Stimulated activated CD8-positive, alpha-beta memory T cell treated with anti-CD3 and anti-CD28 coated beads, Interleukin-4, amount 100 ng/mL, for 48 hours (primary cell): ENCODE measurements around the gene PLSCR2.
"Not testable (repeated sequence)": the region's sequence is repeated elsewhere in the genome, so short reads cannot be mapped to it uniquely, and the experiment has no call there.

Experiments used
- DNase-seq: peaks from one replicate; pipeline ENCODE4 v3.0.0-alpha.2; 2020

Gene PLSCR2

DNA sequence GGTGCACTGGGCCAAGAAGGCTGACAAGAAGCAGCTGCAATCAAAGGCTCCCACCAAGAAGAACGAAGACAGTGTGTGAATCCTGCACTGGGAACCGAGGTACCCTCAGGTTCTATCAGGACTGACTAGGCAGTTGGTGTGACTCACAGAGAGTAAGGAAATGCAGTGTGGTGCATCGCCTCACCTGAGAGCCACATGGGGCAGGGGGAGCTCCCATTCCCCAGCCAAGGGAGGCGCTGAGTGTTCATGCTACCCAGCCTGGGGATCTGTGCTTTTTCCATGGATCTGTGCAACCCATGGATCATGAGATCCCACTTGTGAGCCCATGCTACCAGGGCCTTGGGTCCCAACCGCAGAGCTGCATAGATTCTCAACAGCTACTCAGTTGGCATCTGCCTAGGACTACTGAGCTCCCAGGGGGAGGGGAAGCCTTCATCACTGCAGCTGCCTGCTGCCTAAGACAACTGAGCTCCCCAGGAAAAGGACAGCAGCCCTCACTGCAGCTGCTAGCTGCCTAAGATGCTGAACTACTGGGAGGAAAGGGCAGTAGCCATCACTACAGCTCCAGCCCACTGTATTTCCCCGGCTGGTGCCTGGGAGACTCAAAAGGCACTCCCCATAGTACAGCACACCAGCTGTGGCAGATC lies 6.9 kb upstream of the PLSCR2 start:
- no peak for DNase-seq

DNA sequence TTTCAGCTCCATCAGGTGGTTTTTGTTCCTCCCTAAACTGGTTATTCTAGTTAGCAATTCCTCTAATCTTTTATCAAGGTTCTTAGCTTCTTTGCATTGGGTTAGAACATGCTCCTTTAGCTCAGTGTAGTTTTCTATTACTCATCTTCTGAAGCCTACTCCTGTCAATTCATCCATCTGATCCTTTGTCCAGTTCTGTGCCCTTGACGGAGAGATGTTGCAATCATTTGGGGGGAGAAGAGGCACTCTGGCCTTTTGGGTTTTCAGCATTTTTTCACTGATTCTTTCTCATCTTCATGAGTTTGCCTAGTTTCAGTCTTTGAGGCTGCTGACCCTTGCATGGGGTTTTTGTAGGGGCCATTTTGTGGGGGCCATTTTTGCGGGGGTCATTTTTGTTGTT lies 5.6 kb upstream of the PLSCR2 start:
- DNase-seq, result not testable (repeated sequence)

DNA sequence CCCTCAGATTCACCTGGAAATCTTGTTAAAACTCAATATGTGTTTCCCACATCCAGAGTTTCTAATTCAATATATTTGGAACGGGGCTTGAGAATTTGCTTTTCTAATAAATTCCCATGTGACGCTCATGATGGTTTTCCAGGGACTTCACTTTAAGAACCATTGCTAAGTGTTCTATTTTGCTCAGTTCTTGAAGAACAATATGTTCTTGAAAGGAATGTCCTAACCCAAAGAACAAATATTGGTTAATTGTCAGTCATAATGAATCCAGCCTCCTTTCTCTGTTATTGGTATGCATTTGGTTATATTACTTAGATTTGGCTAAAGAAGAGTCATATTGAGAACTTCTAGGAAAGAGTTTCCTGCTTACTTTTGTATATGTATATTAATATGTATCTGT lies 4.4 kb upstream of the PLSCR2 start:
- DNase-seq, result no peak

DNA sequence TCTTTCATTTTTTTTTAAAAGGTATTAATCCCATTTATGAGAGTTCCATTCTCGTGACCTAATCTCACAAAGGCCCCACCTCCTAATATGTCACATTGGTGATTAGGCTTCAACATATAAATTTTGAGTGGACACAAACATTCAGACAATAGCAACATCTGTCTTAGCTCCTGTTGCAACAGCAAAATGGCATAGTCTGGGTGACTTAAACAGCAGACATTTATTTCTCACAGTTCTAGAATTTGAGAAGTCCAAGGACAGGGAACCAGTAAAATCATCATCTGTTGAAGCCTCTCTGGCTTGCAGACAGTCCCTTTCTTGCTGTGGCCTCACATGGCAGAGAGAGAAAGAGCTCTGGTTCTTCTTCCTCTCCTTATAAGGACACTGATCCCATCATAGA lies 3.2 kb upstream of the PLSCR2 start:
- DNase-seq, result no peak

GRCh38 chr3:146471012-146471411 lies 1.7 kb upstream of the PLSCR2 start:
- no peak for DNase-seq

DNA sequence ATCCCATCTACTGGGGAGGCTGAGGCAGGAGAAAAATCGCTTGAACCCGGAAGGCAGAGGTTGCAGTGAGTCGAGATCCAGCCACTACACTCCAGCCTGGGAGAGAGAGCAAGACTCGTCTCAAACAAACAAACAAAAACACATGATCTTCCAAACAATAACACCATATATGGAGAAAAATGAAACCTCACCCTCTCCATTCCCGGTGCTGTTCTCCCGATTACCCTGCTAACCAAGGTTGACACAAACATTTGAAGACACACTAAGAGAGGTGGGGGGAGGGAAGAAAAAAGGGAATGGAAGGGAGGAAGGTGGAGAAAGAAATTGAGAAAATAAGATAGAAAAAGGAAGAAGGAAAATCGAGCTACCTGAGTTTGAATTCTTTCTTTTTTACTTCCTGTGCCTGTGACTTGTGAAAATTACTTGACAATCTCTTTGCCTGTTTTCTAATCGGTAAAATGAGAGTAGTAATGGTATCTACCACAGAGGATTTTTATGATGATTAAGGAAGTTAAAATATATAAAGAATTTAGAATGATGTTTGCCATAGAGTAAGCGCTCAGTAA lies 1.1 kb upstream of the PLSCR2 start:
- DNase-seq, result no peak

DNA sequence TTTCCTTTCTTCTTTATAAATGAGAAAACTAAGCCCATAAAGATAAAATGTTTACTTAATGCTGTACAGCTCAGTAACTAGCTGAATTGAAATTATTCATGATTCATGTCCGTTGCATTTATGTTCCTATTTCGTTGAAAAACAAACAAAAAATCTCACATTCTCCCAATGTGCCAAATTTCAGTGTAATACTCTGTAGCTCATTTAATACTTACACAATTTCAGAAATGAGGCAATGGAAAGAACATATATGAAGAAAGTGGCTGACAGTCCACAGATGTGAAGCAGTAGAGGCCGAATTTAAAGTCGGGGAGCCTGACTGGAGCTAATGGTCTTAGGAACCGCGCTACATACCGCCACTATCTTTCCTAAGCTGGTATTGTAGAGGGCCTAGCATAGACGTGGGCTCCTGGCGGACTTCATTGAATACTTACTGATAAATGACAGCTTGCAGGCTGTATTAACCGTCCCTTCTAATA lies 651 bp downstream of the PLSCR2 start:
- DNase-seq, result no peak

DNA sequence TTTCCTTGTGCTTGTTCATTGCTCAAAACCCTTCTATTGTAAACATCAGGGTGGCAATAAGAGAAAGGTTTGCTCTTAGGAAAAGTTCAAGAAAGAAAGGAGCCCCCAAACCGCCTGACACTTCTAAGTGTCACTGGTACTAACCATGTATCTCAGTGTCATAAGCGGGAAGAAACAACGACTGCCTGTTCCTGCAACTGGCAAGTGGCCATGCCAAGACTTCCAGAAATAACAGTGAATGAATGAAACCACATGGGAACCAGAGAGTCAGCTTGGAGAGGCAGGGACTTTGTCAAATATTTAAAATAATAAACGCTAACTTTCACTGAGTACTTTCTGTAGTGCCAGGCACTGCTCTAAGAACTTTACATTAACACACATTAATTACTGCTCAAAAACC lies 1.1 kb downstream of the PLSCR2 start:
- DNase-seq, result no peak

- no peak for DNase-seq
Observed at GRCh38 chr3:146466604-146467003, 2.8 kb downstream of the PLSCR2 start.

DNA sequence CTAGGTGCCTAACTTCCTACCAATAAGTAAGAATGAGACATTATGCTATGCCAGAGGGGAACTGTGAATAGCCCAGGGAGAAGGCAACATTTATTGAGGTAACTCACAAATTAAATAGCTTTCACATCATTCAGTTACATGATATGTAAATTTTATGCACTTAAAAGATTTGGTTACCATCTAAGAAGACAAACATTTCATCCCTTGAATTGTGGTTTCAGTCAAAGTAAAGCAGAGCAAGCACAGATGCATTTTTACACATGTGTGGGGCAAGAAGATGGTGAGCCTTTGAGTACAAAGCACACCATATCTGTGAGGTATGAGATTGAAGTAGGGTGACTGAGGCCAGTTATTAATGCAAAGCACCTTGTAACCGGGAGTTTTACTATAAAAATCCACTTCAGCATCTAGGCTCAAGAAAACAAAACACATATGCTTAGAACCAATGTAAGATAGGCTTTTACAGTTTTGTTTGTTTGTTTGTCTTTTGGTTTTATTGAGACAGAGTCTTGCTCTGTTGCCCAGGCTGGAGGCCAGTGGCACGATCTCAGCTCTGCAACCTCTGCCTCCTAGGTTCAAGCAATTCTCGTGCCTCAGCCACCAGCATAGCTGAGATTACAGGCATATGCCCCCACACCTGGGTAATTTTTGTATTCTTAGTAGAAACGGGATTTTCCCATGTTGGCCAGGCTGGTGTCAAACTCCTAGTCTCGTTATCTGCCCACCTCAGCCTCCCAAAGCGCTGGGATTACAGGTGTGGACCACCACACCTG lies 3.5 kb downstream of the PLSCR2 start:
- no peak for DNase-seq

GRCh38 chr3:146464783-146465182 lies 4.6 kb downstream of the PLSCR2 start:
- DNase-seq, result no peak

DNA sequence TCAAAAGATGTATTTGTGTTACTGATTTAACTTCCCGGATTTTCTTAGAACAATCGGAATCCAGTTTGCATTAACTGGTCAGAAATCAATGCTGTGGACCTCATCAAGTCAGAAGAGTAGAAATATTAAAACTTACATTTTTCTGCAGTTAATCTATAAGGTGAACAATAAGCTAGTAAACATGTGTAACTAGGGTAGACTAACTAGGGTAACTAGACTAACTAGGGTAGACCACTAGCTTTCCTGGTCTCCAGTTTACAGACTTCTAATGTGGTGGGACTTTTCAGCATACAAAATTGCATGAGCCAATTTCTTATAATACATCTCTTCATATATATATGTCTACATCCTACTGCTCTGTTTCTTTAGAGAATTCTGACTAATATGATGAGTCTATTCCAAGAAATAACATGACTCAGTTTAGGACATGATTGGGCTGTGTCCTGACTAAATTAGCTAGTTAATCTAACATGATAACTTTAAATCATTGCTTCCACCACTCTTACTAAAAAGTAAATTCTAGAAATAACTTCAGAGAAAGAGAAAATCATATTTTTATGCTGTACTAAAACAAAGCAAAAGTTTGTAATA lies 5.3 kb downstream of the PLSCR2 start:
- DNase-seq, result no peak

DNA sequence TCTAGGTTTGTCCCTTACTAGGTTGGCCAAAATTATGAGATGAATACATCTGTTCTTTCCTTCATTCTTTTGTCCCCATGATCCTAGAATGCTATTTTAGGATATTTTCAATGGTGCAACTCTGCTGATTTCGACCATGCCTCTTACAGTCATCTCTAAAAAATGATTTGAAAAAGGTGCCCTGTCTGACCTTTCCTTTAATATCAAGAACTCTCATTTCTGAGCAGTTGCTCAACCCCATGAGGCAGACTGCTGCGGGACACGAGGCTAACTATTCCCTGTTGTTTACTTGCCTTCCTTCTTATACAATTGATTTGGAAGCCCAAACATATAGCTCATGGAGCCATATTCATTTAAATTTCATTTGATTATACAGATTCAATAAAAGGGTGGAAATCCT lies 14.6 kb downstream of the PLSCR2 start:
- DNase-seq, result no peak

GRCh38 chr3:146449613-146450012 lies 19.7 kb downstream of the PLSCR2 start:
- no peak for DNase-seq

- no peak for DNase-seq
Observed at GRCh38 chr3:146449076-146449475, 20.3 kb downstream of the PLSCR2 start.

DNA sequence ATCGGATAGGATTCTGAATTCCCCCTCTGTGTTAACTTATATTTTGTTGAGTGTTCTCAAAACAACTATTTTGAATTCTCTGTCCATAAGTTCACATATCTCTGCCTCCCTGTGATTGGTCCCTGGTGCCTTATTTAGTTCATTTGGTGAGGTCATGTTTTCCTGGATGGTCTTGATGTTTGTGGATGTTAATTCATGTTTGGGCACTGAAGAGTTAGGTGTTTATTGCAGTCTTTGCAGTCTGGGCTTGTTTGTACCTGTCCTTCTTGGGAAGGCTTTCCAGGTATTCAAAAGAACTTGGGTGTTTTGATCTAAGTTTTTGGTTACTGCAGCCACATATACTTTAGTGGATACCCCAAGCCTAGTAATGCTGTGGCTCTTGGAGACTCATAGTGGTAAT lies 23.3 kb downstream of the PLSCR2 start:
- no peak for DNase-seq

GRCh38 chr3:146440310-146440709 lies 29.1 kb downstream of the PLSCR2 start:
- not testable (repeated sequence) for DNase-seq

DNA sequence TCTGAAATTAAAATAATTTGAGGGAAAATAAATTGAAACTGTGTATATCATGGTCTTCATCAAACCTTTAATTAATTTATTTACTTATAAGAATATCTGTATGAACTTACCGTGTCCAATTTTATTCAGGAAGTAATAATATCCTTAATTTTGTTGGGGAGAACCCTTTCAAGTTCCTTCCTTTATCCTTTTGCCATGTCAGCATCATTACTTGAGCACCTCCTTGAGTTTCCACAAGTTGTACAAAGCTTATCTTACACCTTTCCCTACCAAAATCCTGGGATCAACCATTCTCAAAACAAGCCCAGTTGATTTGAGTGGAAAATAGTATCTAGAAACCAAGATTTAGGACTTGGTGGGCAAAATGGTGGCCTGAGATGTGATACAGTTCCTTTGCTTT lies 37.3 kb downstream of the PLSCR2 start:
- no peak for DNase-seq

DNA sequence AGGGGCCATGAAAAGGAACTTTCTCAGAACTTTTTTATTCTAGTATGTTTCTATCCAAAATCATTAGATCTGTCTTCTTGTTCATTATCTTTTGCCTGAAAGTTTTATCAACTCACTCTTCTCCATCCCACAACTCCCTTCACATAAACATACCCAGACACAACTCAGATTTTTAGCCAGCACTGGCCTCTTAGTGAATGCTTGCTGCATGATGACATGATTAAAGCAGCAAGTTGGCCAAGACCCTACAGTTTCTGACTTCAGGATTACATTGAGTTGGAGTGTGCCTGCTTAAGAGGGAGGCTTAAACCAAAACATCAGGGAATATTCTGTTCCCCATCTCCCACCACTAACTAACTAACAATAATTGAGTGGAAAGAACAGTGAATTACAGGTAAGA lies 38.1 kb downstream of the PLSCR2 start:
- no peak for DNase-seq

GRCh38 chr3:146425341-146425740 lies 44.0 kb downstream of the PLSCR2 start:
- no peak for DNase-seq

DNA sequence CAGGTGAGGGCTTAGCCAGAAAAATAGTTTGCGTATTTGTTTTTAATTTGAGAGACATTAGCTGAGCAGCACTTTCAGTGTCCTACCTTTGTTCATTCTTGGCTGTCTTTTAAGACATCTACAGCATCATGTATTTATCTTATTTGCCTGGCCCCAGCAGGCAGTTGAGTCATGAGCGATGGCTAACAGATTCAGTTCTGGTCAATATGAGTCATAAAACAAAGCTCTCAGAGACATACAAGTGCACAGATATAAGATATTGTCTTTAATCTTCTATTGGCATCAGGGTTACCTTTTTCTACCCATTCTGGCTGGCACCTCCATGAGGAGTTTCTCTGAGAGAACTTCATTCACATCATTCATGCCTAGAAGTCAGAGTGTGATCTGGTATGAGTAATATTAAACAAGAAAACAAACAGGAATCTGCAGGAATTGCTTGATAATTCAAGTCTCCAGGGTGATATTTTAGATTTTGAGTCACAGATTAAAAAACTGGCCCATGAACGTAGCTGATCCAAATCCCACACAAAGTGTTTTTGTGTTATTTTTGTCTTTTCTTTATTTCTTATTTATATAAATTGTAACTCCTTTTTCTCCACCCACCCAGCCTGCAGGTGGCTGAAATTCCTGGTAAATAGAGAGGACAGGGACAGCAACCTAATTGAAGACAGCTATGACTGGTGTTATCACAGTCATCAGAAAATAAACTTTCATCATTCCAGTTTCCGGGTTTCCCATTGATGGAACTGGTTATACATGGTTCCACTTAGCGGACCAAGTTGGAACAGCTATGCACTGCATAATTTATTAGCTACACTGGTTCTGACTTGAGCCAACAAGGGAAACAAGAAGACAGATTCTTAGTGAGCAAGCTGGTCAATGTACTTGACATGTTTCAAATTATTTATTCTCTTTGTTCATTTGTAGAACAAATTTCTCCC lies 47.3 kb downstream of the PLSCR2 start:
- no peak for DNase-seq

DNA sequence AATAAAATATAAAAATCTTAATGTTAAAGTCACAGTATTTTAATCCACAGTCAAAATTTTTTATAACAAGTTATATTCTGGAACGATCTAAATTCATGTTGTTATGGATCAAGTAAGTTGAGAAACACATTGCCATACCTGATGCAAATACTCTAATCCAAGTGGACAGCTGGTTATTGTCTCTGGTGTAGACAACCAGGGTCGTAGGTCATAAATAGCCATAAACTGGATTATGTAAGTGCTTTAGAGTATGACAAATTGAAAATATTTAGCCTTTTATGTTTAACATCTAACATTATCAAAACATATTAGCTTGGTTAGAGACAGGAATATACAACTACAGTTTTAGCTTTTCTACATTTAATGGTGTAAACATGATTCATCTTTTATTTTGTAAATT lies 53.0 kb downstream of the PLSCR2 start:
- DNase-seq, result no peak

DNA sequence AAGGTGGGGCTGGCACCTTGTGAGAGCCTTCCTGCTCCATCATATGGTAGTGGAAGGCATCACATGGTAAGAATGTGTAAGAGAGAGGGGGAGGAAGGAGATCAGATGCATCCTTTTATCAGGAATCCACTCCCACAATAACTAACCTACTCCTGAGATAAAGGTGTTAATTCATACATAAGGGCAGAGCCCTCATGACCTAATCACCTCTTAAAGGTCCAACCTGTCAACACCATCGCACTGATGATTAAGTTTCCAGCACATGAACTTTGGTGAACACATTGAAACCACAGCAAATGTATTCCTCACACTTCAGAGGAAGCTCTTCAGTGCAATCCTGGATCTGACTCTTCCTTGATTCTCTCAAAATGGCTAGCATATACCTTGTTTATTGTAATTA lies 55.4 kb downstream of the PLSCR2 start:
- no peak for DNase-seq
